Lower leg skin (tissue), 4 donors: Measurements from ENCODE around the gene WHRN. TPM values are rescaled to one million over a fixed set of nuclear protein-coding genes. Genes with fewer than 3 reads are reported as not detected.

Experiments used
- DNase-seq, 2 donors: peaks; one replicate each; pipeline ENCODE4 v3.0.0-alpha.2; 2019; ENCODE audit warnings: low spot score in 2 of 2
- H3K4me3 ChIP-seq: fragments of 200-600 bp; sonication (generic); 2 replicates; pipeline ENCODE4 v1.5.1; 2017; ENCODE audit warnings: mild to moderate bottlenecking, low read depth; ENCODE audit not compliant: poor library complexity, severe bottlenecking
- CTCF ChIP-seq, 3 donors: fragments of 450-650 bp; IDR thresholded peaks; one replicate each; pipeline ENCODE4 v1.5.1; 2016; ENCODE audit warnings: antibody characterized with exemption in 3 of 3, mild to moderate bottlenecking in 3 of 3, moderate library complexity in 2 of 3
- POLR2A ChIP-seq, 2 donors: fragments of 450-650 bp; IDR thresholded peaks; one replicate each; pipeline ENCODE4 v1.6.1; 2016 to 2017; ENCODE audit warnings: antibody characterized with exemption in 2 of 2, mild to moderate bottlenecking in 1 of 2, moderate library complexity in 1 of 2
- WGBS, 2 donors: methylation state at CpG; one replicate each; pipeline ENCODE4 v1.1.5; 2018; 5-methylcytosine and 5-hydroxymethylcytosine counted together
- intact Hi-C: fragments of 100-400 bp; cut with DNase I; formaldehyde crosslinking; loops from one replicate; pipeline ENCODE4 v1.15.0; 2023; ENCODE audit warnings: low total_unique reads
- total RNA-seq, 4 donors: library from RNA; depleted of rRNA; stranded (reverse); fragments of >200 nt; gene quantifications; one replicate each; pipeline ENCODE4 v1.1.0, GENCODE V29; 2016

Gene WHRN
- total RNA-seq, 4 donors from 2014 or later = 8.7 to 15.0 (median 10.5) TPM

- no peak overlapping the region for H3K4me3 ChIP-seq
- WGBS, 2 donors = 92 to 93% methylated on average over 8 of the region's 8 CpGs
- intact Hi-C loops = no loop called here
- TF ChIP-seq POLR2A (IDR thresholded peaks at IDR 0.05) (no peak), CTCF (IDR thresholded peaks at IDR 0.05) (no peak)
- no peak for DNase-seq
These were observed 127.3 kb downstream of the WHRN start for GRCh38 chr9:114378016-114378415.

GRCh38 chr9:114376586-114377445 is 128.5 kb downstream of the WHRN start:
- no peak for TF ChIP-seq CTCF (IDR thresholded peaks at IDR 0.05)
- no peak for TF ChIP-seq POLR2A (IDR thresholded peaks at IDR 0.05)
- intact Hi-C loops = no loop called here
- DNase-seq = no peak
- 90 to 93% methylated on average over 16 to 19 of the region's 19 CpGs for WGBS, 2 donors
- H3K4me3 ChIP-seq = no peak overlapping the region

- H3K4me3 ChIP-seq = no peak overlapping the region
- DNase-seq = no peak
- 87 to 88% methylated on average over 9 of the region's 9 CpGs for WGBS, 2 donors
- intact Hi-C loops = no loop called here
- no peak for TF ChIP-seq CTCF (IDR thresholded peaks at IDR 0.05)
- no peak for TF ChIP-seq POLR2A (IDR thresholded peaks at IDR 0.05)
These were observed 129.7 kb downstream of the WHRN start for GRCh38 chr9:114375386-114376175.

GRCh38 chr9:114374936-114375335 is 130.3 kb downstream of the WHRN start:
- intact Hi-C loops = no loop called here
- no peak overlapping the region for H3K4me3 ChIP-seq
- DNase-seq = no peak
- WGBS, 2 donors = 87 to 92% methylated on average over 9 of the region's 9 CpGs
- TF ChIP-seq POLR2A (IDR thresholded peaks at IDR 0.05) (no peak), CTCF (IDR thresholded peaks at IDR 0.05) (no peak)

- TF ChIP-seq POLR2A (IDR thresholded peaks at IDR 0.05) (no peak), CTCF (IDR thresholded peaks at IDR 0.05) (no peak)
- DNase-seq = no peak
- intact Hi-C loops = no loop called here
- H3K4me3 ChIP-seq = no peak overlapping the region
- 91 to 92% methylated on average over 16 of the region's 16 CpGs for WGBS, 2 donors
These were observed 131.1 kb downstream of the WHRN start for GRCh38 chr9:114373960-114374730.
